Ramos (cell line): Measurements from ENCODE around the gene E2F2.

Experiments used
- in situ Hi-C: fragments of 300-500 bp; cut with MboI; formaldehyde crosslinking; loops from one replicate; pipeline ENCODE4 v1.14.3; 2022; ENCODE audit warnings: low sequenced_read_pairs; ENCODE audit not compliant: unreplicated experiment

The E2F2 gene

DNA sequence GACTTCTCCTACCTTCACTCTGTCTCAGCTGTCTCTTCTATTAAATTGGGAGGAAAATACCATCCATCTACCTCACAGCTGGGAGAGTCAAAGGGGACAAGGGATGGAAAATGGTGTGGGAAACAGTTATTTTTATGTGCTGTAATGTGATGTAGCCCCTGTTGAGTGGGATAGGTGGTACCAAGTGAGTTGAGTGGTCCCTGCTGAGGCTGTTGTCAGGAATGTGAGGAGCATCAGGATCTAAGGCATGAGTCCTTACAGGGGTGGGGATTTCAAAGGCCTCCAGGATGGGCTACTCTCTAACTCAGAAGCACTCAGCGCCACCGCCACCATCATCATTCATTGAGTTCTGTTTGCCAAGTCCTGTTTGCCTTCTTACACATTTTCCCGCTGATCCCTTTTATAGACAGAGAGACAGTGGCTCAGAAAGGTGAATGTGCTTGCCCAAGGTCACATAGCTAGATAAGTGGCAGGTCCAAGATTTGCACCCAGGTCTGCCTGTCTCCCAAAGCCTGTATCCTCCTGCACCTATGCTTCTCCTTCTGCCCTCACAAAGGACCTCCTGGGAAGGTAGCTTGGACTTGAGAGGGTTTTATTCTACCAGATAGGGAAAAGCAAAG, 32.8 kb upstream of the E2F2 start:
- in situ Hi-C loops = no loop called here

DNA sequence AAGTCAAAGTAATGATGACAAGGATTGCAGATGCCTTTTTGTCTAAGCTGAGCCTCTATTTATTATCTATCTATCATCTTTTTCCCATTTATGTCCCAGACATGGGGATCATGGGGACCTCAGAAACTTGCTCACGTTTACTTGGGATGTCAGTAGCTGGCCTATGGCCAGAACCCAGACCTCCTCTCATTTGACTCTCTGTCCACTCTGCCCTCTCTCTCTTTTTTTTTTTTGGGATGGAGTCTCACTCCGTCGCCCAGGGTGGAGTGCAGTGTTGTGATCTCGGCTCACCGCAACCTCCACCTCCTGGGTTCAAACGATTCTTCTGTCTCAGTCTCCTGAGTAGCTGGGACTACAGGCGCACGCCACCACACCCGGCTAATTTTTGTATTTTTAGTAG, 32.0 kb upstream of the E2F2 start:
- in situ Hi-C loops = no loop called here

DNA sequence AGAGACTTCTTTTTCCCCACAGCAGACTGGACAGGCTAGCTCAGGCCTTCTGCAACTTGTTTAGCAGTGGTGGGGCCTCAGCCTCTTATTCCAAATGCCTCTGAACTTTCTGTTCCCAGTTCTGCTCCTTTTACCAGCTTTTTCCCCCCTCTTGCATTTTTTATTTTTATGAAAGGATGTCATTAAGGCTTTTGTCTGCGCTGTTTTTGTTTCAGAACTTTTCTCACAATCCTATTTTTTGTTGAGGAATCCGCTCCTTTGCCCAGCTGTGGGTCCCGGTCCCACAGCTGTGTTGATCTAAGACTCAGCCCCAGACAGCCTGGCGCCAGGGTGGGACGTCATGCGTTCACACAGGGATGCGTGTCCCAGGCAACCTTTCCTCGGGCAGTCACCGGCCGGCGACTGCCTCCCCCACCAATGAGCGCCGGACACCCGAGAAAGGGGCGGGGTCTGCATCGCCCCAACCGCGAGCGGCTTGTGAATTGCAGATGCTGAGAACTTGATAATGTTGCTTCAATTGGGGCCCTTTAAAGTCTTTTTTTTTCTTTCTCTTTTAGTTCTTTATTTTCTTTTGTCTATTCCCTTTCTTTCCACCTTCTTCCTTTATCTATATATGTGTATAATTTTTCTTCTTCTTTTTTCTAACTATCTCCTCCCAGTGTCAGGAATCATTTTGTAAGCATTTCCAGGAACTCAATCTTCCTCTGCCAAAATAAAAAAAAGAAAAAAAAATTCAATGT, 31.3 kb upstream of the E2F2 start:
- in situ Hi-C loops = no loop called here

DNA sequence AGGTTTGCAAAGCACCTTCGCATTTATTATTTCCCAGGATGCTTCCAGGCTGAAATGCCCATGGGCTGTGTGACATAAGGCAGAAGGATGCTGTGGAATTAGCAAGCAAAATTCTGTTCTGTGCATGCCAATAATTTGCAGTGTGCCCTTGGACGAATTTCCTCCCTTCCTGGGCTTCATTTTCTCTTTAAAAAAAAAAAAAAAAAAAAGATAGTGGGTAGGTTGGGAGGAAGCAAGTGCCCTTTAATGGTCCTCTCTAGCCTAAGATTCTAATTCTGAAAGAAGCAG, 30.7 kb upstream of the E2F2 start:
- in situ Hi-C loops = no loop called here

DNA sequence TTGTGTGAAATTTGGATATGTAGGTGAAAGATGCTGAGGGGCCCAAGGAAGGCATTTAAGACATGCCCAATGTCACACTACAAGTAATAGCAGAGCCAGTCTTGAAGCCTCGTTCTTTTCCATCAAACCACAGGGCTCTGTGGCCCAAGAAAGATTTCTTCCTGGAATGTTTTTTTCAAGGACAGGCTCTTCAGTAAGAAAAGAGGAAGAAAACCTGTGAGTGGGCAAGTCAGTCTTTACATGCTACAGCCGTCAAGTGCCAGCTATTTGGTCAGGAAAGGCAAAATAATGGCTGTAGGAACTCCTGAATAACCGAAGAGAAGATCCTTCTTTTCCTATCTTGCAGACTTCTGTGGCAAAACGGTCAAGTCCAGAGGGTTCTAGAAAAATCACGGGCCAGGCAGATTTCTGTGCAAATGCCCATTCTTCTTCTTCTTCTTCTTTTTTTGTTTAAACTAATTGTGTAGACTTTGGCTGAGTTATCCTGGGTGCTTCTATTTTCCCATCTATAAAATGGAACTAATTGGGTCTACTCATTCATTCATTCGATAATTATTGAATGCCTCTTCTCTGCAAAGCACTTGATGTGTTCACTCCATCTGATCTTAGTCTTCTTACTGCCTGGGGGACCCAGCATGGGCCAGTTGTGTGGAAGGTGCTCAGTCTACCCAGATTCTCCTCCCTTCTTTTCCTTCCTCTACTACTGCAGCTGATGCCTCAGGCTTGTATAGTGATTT, 30.2 kb upstream of the E2F2 start:
- in situ Hi-C loops = no loop called here

DNA sequence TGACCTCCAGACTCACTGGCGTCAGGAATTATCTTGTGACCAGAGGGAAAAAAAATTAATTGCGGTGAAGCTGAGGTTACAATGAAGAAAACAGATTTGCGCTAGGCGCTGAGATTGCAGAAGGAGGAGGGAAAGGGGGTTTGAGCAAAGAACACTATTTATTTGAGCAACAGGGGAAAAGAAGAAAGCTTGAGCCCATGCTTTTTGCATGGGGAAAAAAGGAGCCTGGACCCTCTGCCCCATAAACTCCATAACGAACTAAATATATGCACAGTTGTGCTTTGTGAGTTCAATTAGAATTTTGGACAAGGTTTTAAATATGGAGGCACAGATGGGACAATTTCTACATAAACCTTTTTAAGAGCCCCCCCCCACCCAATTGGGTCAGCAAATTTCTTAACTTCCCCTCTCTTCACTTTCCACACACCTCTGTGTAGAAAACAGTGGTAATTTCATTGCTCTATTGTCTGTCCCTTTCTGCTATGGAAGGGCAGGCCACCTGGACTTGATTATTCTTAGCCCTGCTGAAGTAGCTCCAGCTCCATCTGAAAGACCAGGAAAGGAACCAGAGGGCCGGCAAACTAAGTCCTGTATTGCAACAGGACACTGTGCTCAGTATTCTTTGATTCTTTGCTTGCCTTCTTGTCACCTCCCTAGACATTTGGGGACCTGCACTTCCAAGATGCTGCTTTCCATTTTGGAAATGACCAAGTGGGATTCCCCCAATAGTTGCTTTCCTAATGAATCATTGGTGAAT, 29.1 kb upstream of the E2F2 start:
- in situ Hi-C loops = loop anchor here (10.0 kb wide), 1 partner anchor 55 kb away; no protein-coding TSS in a partner anchor

DNA sequence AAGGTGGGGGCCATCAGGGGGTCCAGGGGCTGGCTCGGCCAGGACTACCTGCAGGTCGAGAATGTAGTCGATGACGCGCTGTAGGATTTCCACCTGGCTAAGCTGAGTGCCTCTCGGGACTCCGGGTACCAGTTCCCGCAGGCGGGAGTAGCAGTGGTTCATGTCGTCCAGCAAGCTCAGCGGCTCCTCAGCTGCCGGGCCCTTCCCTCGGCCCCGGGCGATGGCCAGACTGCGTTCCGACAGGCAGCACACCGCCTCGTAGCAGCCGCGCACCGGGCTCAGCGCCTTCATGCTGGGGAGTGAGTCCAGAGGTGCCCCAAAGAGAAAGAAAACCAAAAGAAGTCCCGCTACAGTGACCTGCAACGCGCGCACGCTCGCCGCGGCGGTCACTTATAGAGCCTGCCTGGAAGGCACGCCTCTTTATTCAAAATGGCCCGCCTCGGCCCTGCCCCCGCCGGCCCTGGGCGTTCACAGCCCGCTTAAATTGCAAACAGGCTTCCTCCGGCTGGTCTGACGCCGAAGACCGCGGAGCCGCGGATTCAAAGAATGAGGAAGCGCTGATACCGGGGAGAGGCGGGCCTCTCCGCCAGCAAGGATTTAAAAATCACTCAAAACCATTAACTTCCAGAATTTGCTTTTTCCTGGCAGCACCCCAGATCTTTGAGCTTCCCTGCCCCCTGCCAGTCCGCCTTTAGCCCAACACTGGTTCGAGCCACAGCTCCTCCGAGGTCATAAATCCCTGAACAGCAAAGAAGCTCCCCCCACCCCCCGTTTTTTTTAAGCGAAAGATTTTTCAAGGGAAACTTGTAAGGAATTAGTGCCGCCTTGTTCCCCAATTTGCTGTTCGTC, 28.3 kb upstream of the E2F2 start, which contains the start of gene ID3:
Gene ID3, minus strand, starts transcription at position 366 of the 849 bp plus-strand sequence. Its CDS starts 75 bp downstream, at position 291.
- in situ Hi-C loops = loop anchor here (10.0 kb wide), 1 partner anchor 55 kb away; no protein-coding TSS in a partner anchor

DNA sequence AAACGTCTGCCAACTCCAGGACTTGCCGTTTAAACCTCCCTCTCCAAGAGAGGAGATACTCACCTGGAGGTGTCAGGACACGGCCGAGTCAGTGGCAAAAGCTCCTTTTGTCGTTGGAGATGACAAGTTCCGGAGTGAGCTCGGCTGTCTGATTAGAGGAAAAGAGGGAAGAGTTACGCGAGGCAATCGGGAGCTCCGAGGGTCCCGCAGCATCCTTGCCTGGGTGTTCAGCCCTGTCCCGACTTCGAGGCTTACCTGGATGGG, 27.8 kb upstream of the E2F2 start:
- in situ Hi-C loops = loop anchor here (10.0 kb wide), 1 partner anchor 56 kb away; no protein-coding TSS in a partner anchor

DNA sequence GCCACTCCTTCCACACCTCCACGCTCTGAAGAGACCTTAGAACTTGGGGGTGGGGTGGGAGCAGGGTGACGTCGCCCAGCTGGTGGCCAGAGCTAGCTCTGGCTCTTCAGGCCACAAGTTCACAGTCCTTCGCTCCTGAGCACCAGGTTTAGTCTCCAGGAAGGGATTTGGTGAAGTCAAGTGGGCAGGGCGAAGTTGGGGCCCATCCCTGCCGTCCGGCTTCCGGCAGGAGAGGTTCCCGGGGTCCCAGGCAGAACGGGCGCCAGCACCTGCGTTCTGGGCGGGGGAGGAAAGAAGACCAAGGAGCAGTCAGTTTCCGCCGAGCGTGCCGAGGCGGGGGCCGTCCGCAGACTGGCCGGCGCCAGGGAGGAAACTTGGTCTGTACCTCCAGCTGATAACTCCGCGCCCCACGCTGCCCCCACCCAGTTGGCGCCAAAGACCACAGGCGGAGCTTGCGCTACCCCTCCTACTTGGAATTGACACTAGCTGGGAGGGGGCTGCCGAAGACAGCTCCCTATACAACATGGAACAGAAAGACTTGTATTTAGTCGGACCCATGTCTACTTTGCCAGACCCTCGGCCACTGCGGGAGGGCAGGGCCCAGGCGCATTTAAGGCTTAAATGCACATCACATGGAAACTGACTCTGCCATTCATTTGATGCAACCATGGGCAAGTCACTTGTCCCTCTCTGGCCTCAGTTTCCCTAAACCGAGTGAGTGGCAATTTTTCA, 27.3 kb upstream of the E2F2 start:
- in situ Hi-C loops = loop anchor here (10.0 kb wide), 1 partner anchor 56 kb away; no protein-coding TSS in a partner anchor

DNA sequence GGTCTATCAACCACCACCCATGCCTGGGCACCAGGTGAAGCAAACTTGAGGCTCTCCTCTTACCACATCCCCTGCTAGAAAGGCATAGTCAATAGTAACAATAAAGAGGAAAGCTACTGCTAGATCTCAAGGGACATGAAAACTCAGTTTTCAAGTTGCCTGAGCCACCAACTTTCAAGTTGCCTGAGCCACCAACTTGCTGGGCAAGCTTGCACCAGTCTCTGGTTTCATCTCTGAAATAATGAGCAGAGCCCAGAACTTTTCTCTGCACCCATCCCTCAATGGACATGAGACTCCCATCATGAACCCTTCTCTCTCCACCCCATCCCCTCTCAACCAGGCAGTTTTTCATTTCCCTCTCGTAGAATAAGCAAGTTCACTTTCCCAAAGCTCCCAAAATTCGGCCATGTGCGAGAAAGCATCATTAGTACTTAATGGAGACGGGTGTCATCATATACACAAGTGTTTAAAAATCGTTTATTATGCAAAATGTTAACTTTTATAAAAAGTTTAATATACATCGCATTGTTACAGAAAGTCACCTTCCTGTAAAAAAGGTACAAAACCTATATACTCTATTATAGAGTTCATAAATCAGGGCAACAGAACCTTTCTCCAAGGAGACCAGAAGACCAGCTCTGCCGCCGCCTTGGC, 26.6 kb upstream of the E2F2 start:
- in situ Hi-C loops = loop anchor here (10.0 kb wide), 1 partner anchor 57 kb away; no protein-coding TSS in a partner anchor

DNA sequence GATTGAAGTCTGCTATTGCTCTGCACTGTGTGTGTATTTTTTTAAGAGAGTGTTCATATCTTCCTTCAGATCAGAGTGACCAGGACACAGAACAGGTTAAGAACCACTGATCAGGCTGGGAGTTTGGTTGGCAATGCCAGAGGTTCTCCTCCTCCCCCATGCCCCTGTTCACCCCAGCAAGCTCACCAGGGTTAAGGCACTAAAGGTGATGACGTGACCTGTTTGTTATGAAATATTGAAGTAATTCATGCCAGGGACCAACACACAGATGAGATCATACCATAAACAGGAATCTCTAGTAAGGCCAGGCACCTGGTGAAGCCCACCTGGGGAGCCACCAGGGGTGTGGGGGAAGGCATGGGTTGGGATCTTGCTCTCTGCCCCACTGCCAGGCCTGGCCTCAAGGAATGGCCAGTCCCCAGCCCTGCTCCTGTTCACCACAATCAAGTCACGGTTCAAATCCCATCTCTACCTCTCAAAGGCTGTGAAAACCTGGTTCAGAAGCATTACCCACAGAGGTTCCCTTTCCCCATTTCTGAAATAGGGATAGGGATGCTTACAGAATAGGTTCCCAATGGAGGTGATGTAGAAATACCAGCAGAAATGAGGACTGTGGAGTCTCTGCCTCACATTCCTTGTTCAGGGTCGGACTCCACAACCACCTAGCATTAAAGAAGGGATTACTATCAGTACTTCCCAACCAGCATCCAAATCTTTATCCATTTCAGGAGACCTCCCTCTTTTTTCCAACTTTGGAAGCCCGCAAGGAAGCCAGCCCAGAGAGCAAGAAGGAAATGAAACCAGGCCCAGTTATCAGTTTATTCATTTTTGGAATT, 25.8 kb upstream of the E2F2 start:
- in situ Hi-C loops = loop anchor here (10.0 kb wide), 1 partner anchor 58 kb away; no protein-coding TSS in a partner anchor

DNA sequence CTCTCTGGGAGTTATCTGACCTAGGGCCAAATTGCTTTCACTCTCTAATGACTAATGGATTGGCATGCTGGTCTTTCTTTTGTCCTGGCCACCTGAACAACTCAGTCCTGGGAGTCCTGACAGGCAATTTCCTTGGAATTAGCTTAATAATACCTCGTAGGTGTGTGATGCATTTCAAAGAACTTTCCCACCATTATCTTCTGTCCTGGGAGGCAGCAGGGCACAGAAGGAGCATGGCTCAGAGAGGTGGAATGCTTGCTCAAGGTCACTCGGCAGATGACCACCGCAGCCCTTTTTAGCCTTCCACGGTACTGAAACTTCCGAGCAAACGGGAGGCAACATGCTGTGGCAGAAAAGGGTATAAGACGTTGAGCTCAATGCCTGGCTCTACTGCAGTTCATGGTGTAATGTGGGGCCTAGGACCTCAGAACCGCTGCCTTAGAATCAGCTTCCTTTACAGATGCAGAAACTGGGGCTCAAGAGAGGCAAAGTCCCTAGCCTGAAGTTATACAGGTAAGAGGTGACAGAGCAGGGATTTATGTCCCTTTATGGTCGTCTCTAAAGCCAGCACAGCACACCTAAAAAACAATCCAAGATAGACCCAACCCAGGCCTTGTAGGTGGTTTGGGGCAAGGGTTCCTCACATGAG, 25.1 kb upstream of the E2F2 start:
- in situ Hi-C loops = loop anchor here (10.0 kb wide), 1 partner anchor 59 kb away; no protein-coding TSS in a partner anchor

DNA sequence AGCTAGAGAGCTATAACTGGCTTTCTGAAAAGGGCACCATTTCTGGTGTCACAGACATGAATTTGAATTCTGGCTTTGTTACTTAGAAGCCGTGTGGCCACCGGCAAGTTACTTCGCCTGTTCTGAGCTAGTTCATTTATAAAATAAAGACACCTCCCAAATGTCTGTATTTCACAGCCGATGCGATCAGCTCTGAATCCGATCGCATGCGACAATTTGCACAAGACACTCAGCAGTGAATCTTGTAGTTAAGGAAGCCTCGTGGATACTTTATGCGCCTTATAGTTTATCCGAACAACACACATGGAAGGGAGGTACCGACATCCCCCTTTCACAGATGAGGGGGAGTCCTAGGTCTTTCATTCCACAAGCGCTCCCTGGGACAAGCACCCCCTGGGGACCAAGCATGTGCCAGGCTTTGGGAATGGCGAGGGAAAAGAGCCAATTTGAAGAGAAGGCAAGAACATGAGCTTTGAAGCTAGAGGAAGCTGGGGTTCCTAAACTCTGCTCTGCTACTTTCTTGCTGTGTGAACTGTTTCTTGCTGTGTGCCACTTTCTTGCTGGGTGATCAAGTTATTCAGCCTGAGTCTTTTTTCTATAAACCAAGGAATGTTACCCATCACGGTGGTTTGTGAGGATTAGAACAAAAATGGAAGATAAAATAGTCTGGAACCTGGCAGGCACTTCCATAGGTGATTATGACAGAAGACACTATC, 24.4 kb upstream of the E2F2 start:
- in situ Hi-C loops = loop anchor here (10.0 kb wide), 1 partner anchor 59 kb away; no protein-coding TSS in a partner anchor

DNA sequence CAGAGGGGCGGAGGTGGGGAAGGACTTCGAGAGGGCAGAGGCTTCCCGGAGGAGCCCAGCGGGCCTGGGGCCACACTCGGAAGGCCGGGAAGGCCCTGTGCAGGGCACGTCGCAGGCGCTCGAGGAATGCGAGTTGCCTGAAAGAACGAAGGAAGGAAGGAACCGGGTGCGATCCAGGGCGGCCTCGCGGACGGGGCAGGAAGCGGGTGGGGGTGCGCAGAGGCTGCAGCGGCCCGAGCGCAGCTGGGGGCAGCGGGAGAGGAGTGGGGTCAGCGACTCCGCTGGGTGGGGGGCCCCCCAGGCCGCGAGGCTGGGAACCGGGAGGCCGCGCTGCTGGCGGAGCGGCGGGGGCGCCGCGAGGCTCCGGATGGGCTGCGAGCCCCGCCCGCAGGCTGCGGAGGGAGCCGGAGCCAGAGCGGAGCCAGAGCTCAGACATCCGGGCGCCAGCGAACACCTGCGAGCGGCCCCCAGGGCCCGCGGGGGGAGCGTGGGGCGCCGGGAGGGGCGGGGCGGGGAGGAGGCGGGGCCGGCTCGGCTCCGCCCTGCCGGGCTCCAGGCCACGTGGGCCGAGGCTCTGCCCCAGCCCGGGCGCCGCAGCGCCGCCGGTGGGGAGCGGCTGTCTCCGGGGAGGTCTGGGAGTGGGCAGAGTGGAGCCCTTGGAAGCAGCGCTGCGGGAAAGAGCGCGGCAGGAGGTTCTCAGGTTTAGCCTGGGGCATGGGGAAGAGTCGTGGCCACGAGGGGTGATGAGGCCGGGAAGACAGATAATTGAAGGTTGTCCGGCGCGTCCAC, 23.6 kb upstream of the E2F2 start:
- in situ Hi-C loops = loop anchor here (10.0 kb wide), 1 partner anchor 60 kb away; no protein-coding TSS in a partner anchor

DNA sequence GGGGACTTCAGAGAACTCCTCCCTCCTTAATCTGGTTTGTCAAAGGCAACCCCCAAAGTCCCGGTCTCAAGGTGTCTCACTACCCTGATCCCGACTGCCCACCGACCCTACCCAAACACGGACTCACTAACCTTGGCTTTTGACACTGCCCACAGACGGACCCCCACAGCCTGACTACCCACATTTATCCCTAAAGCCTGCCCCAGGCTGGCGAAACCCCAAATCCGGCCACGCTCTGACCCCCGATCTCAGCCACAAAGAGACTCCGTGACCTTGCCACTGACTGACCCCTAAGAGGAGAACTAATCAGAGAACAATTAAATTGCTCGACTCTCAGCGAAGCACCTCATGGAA, 23.1 kb upstream of the E2F2 start:
- in situ Hi-C loops = loop anchor here (10.0 kb wide), 1 partner anchor 61 kb away; no protein-coding TSS in a partner anchor
